T-helper 2 cell treated with Interferon-gamma antibody and Interleukin-4, amounts not matched to agents 5 μg/mL and 100 μg/mL, for 36 hours (primary cell): ENCODE results near the gene PAPOLB.

ENCODE experiments used
- DNase-seq: peaks from one replicate; pipeline ENCODE4 v3.0.0; 2021; ENCODE audit warnings: low spot score
- H3K27ac Mint-ChIP-seq: one replicate; pipeline ENCODE4 v1.8.0; 2021; ENCODE audit warnings: mild to moderate bottlenecking, mixed read lengths
- H3K27me3 Mint-ChIP-seq: one replicate; pipeline ENCODE4 v1.8.0; 2021; ENCODE audit warnings: low read depth, mixed read lengths
- H3K36me3 Mint-ChIP-seq: one replicate; pipeline ENCODE4 v1.8.0; 2021; ENCODE audit warnings: low read depth, mixed read lengths
- H3K4me1 Mint-ChIP-seq: one replicate; pipeline ENCODE4 v1.8.0; 2021; ENCODE audit warnings: low read depth, mixed read lengths
- H3K4me3 Mint-ChIP-seq: one replicate; pipeline ENCODE4 v1.8.0; 2022; ENCODE audit warnings: mild to moderate bottlenecking, moderate library complexity, mixed read lengths
- H3K9me3 Mint-ChIP-seq: one replicate; pipeline ENCODE4 v1.8.0; 2021; ENCODE audit warnings: mixed read lengths

Gene PAPOLB

DNA sequence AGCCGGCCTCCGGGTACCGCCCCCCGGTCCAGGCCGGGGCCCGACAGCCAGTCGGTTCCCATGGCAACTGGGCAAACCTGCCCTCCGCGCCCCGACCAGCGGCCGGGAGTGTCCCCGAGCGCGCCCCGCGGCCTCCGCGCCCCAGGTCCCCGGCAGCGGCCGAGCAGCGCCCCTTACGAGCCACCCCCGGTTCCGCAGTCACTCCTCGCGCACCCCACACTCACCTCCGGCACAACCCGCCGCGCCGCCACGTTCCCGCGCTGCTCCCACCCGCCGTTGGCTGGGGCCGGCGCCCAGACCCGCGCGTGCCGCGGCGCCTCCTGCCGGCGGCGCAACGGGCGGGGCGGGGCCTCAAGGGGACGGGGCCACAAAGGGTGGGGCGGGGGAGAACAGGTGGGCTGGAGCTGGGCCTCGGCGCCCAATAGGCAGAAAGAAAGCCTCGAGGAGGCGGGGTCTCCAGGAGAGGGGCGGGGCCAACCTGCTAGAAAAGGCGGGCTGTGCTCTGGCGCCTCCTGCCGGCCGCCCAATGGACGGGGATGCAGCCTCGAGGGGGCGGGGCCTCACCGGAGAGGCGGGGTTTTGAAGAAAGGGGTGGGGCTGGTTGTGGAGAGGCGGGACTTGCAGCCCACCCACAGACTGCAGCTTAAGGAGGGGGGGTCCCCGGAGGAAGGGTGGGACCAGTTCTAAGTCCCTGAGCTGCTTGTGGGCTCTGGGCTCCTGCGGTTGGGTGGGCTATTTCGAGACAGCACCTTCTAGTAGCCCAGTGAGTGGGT, 21.7 kb upstream of the PAPOLB start, which contains the start of gene RADIL:
RADIL (minus strand) TSS at position 345 of the 773 bp plus-strand sequence. CDS start 5,577 bp downstream, outside the sequence.
- H3K27me3 Mint-ChIP-seq, result peaks cover 21% of the 10 kb centered on the region
- no peak within 1 kb of the TSS for H3K27ac Mint-ChIP-seq

DNA sequence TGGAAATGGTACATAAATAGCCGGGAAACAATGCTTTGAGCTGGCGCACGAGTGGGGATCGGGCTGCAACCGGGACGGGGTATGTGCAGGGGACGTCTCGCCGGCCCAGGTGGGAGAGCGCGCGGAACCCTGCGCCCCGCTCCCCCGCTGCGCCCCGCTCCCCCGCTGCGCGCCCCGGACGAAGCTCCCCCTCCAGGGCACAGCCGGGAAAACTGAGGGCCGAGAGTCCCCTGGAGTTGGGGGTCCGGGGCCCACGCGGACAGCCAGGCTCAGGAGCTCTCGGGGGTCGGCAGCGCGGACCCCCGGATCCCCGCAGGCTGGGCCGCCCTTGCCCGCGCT, 21.2 kb upstream of the PAPOLB start:
- Mint-ChIP-seq H3K27ac (no peak overlapping the region), H3K4me1 (peaks cover 3% of the 10 kb centered on the region), H3K9me3 (no peaks in the 10 kb centered on the region), H3K27me3 (peaks cover 21% of the 10 kb centered on the region), H3K4me3 (peak overlapping the region; percentile 59), H3K36me3 (no peaks in the 10 kb centered on the region)
- DNase-seq, result no peak

More for the DNA sequence above, 21.7 kb upstream of the PAPOLB start, which contains the start of gene RADIL:
- DNase-seq, result peak; percentile 82
- Mint-ChIP-seq H3K4me1 (peaks cover 3% of the 10 kb centered on the region), H3K9me3 (no peaks in the 10 kb centered on the region), H3K36me3 (no peaks in the 10 kb centered on the region), H3K4me3 (peak within 1 kb of the TSS; percentile 59)

GRCh38 chr7:4882169-4883032, 20.6 kb upstream of the PAPOLB start:
- Mint-ChIP-seq H3K27me3 (peaks cover 21% of the 10 kb centered on the region), H3K9me3 (no peaks in the 10 kb centered on the region), H3K27ac (no peak overlapping the region), H3K36me3 (no peaks in the 10 kb centered on the region), H3K4me1 (peaks cover 3% of the 10 kb centered on the region), H3K4me3 (peak overlapping the region; percentile 59)
- DNase-seq, result no peak

DNA sequence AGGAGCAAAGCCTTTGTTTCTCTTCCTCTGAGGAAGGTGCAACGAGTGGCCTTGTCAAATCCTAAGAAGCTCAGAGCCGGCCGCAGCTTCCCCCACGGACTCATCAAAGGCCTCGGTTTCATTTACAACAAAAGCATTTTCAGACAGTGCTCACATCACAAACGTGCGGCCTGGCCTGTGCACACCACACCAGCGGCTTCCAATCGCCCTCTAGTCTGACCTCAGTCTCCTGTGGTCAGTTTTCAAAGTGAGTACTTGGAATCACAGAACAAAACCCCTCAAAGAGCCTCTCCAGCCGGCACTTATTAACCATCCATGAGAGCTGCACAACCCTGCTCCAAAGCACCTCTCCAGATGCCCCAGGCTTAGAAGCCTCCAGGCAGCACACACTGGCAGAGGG, 18.4 kb upstream of the PAPOLB start:
- no peaks in the 10 kb centered on the region for H3K9me3 Mint-ChIP-seq
- peaks cover 3% of the 10 kb centered on the region for H3K4me1 Mint-ChIP-seq
- no peak overlapping the region for H3K4me3 Mint-ChIP-seq
- H3K36me3 Mint-ChIP-seq, result no peaks in the 10 kb centered on the region
- no peak overlapping the region for H3K27ac Mint-ChIP-seq
- H3K27me3 Mint-ChIP-seq, result peaks cover 21% of the 10 kb centered on the region
- DNase-seq, result no peak

DNA sequence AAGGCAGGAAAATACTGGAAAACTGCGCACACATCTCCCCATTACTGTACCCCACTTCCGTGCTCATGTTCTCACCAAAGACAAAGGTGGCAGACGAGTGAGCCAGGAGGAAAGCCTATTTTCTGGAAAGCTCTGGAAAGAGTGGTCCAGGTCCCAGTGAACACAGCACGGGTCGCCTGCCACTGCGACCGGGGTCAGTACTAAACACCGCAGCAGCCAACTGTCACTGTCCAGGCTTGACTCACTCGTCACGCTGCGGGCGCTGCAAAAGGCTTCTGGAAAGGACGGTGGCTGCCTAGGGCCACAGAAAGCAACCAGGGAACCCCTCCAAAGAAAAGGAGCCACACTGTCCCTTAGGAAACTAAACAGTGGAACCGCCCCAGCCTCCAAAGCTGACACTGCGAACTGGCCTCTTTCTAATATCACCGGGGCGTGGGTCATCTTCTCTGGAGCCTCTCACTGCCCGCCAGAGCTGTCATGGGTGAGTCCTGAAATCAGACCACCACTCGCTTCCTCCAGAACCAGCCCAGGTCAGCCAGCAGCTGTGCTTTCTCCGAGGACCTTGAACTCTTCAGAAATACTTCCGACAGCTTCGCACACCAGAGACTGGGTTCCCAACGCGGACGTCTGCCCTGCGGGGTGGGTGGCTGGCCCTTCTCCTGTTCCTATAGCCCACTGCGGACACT, 17.7 kb upstream of the PAPOLB start:
- H3K4me1 Mint-ChIP-seq, result peaks cover 3% of the 10 kb centered on the region
- H3K27me3 Mint-ChIP-seq, result peaks cover 20% of the 10 kb centered on the region
- H3K9me3 Mint-ChIP-seq, result no peaks in the 10 kb centered on the region
- no peak overlapping the region for H3K4me3 Mint-ChIP-seq
- no peak for DNase-seq
- no peak overlapping the region for H3K27ac Mint-ChIP-seq
- H3K36me3 Mint-ChIP-seq, result no peaks in the 10 kb centered on the region

- Mint-ChIP-seq H3K27ac (no peak overlapping the region), H3K4me3 (no peak overlapping the region), H3K4me1 (peaks cover 3% of the 10 kb centered on the region), H3K36me3 (no peaks in the 10 kb centered on the region), H3K9me3 (no peaks in the 10 kb centered on the region), H3K27me3 (peaks cover 17% of the 10 kb centered on the region)
- DNase-seq, result no peak
Measured at GRCh38 chr7:4878336-4879335, 16.8 kb upstream of the PAPOLB start.

DNA sequence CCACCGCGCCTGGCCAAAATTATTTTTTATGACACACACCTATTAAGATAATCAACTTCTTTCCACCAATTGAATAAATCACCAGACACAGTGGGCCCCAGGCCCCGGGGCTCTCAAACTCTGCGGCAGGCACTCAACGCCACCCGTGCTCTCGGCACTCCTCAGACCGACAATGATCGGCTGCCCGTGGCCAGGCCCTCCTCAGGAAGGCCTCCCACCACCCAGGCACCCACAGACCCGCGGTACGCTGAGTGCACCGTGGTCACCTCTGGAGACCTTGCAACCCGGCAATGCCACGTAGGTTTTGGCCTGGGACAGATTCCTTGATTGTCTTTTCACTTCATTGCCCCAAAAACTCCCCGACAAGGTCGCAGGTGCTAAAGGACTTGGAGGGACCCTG, 14.8 kb upstream of the PAPOLB start:
- H3K36me3 Mint-ChIP-seq, result no peaks in the 10 kb centered on the region
- DNase-seq, result no peak
- no peak overlapping the region for H3K4me3 Mint-ChIP-seq
- no peak overlapping the region for H3K27ac Mint-ChIP-seq
- H3K9me3 Mint-ChIP-seq, result no peaks in the 10 kb centered on the region
- H3K4me1 Mint-ChIP-seq, result no peaks in the 10 kb centered on the region
- peaks cover 9% of the 10 kb centered on the region for H3K27me3 Mint-ChIP-seq

DNA sequence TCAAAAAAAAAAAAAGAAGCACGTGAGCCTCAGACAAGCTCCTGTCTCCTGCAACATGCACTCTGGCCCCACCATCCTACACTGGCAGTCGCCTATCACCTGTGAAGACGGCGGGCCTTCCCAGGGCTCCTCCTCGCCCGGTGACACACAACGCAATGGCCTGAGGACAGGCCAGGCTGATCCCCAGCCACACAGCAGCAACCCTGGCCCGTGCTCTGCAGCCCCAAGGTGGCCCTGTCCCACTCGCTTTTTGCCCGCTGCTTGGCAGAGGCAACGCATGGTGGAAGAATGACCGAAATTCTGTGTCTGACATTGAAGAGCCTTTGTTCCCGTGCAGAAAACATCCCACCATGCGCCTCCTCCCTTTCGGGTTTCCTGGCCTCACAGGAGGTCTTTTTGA, 13.6 kb upstream of the PAPOLB start:
- H3K9me3 Mint-ChIP-seq, result no peaks in the 10 kb centered on the region
- no peaks in the 10 kb centered on the region for H3K36me3 Mint-ChIP-seq
- no peak overlapping the region for H3K4me3 Mint-ChIP-seq
- DNase-seq, result no peak
- H3K4me1 Mint-ChIP-seq, result peaks cover 5% of the 10 kb centered on the region
- peaks cover 16% of the 10 kb centered on the region for H3K27me3 Mint-ChIP-seq
- H3K27ac Mint-ChIP-seq, result no peak overlapping the region

DNA sequence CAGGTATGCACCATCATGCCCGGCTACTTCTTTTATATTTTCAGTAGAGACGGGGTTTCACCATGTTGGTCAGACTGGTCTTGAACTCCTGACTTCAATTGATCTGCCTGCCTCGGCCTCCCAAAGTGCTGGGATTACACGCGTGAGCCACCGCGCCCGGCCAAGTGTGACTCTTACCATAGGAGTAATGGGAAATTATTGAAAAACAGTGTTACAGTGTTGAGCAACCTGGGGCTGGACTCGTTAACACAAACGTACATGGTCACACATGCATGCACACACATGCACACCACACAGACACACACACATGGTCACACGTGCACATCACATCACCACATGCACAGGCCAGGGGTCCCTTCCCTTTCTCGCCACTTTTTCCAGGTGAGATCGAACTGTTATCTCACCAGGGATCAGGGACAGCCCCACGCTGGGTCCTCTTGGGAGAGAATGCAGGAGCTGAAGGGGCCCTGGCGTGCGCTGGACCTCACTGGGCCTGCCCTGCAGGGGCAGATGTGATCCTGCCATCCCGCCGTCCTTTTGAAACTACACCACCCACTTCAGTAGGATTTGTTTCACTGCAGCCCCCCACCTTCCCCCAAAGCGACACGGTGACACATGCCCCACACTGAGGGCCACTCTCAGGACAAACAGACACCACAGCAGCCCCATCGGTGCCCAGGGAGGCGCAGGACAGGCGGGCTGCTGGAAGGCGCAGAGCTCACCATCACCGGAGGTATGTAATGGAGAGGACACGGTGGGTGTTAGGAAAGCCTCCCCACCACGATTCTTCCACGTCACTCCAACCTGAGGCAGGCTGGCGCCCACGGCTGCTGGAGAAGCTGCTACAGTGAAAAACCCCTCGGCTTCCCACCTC, 11.5 kb upstream of the PAPOLB start:
- peaks cover 18% of the 10 kb centered on the region for H3K27me3 Mint-ChIP-seq
- H3K4me1 Mint-ChIP-seq, result peaks cover 5% of the 10 kb centered on the region
- no peak overlapping the region for H3K4me3 Mint-ChIP-seq
- no peak overlapping the region for H3K27ac Mint-ChIP-seq
- no peaks in the 10 kb centered on the region for H3K9me3 Mint-ChIP-seq
- H3K36me3 Mint-ChIP-seq, result no peaks in the 10 kb centered on the region
- DNase-seq, result no peak

DNA sequence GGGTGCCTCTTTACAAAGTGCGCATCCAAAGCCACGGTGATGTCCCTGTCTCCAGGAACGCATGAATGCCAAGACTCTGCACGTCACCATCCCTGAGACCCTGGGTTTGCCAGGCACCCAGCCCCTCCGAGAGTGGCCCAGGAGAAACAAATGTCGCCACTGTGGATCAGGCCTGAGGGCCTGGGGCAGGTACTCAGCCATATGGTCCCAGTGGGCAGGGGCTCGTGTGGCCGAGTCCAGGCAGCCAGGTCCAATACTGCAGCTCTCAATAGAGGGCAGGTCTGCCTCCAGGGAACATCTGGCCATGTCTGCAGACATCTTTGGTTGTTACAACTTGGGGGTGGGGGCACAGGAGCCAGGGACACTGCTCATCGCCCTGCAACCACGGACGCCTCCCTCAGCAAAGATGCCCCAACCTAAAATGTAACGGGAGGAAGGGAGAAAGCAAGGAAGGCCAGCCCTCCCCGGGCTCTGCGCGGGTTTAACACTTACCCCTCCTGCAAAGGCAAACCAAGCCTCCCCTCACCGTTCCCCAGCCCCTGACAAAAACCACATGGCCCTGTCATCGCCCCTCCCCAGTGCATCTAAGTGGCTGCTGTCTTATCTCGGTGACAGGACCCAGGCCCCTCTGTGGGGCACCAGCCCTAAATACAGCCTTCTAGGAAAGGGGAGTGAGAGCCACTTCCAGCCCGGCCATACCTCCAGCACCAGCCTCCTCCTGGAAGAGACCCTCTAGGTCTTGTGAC, 10.3 kb upstream of the PAPOLB start:
- peaks cover 5% of the 10 kb centered on the region for H3K4me1 Mint-ChIP-seq
- H3K9me3 Mint-ChIP-seq, result no peaks in the 10 kb centered on the region
- no peaks in the 10 kb centered on the region for H3K36me3 Mint-ChIP-seq
- DNase-seq, result no peak
- H3K4me3 Mint-ChIP-seq, result no peak overlapping the region
- H3K27me3 Mint-ChIP-seq, result peaks cover 18% of the 10 kb centered on the region
- H3K27ac Mint-ChIP-seq, result no peak overlapping the region

- H3K27me3 Mint-ChIP-seq, result peaks cover 18% of the 10 kb centered on the region
- no peaks in the 10 kb centered on the region for H3K9me3 Mint-ChIP-seq
- DNase-seq, result no peak
- H3K4me3 Mint-ChIP-seq, result no peak overlapping the region
- peaks cover 5% of the 10 kb centered on the region for H3K4me1 Mint-ChIP-seq
- H3K27ac Mint-ChIP-seq, result no peak overlapping the region
- no peaks in the 10 kb centered on the region for H3K36me3 Mint-ChIP-seq
Measured at GRCh38 chr7:4871056-4871680, 9.3 kb upstream of the PAPOLB start.
